Stimulated activated CD8-positive, alpha-beta memory T cell treated with anti-CD3 and anti-CD28 coated beads, Interleukin-15, amount 100 ng/mL, for 24 hours (primary cell): ENCODE data around the gene GPANK1.

Experiments used
- DNase-seq: peaks from one replicate; pipeline ENCODE4 v3.0.0-alpha.2; 2020; ENCODE audit warnings: low read depth

Gene GPANK1

GRCh38 chr6:31691078-31691463 lies 26.3 kb upstream of the GPANK1 start:
- DNase-seq, result no peak

- no peak for DNase-seq
Observed at GRCh38 chr6:31690231-31691077, 25.7 kb upstream of the GPANK1 start.

GRCh38 chr6:31689249-31690110 lies 24.7 kb upstream of the GPANK1 start:
- no peak for DNase-seq

- no peak for DNase-seq
Observed at GRCh38 chr6:31687860-31688693, 23.3 kb upstream of the GPANK1 start.

GRCh38 chr6:31687321-31687720 lies 22.5 kb upstream of the GPANK1 start:
- DNase-seq, result no peak

- DNase-seq, result no peak
Observed at GRCh38 chr6:31686483-31686882, 21.7 kb upstream of the GPANK1 start.

GRCh38 chr6:31683591-31683990 lies 18.8 kb upstream of the GPANK1 start:
- DNase-seq, result no peak

GRCh38 chr6:31681135-31681671 lies 16.4 kb upstream of the GPANK1 start:
- no peak for DNase-seq

- DNase-seq, result no peak
Observed at GRCh38 chr6:31680226-31681134, 15.7 kb upstream of the GPANK1 start, which contains the start of gene LY6G5C. Gene LY6G5C, minus strand, starts transcription at chr6:31681067. Its CDS starts 694 bp downstream, at chr6:31680373.

- DNase-seq, result no peak
Observed at GRCh38 chr6:31677955-31678354, 13.2 kb upstream of the GPANK1 start.

GRCh38 chr6:31676904-31677303 lies 12.1 kb upstream of the GPANK1 start:
- DNase-seq, result no peak

- no peak for DNase-seq
Observed at GRCh38 chr6:31676322-31676903, 11.6 kb upstream of the GPANK1 start.

GRCh38 chr6:31669676-31670075 lies 4.9 kb upstream of the GPANK1 start, which contains the start of gene LY6G5B:
Gene LY6G5B, plus strand, starts transcription at chr6:31669976. Its CDS starts 975 bp downstream, at chr6:31670951.
- no peak for DNase-seq

- DNase-seq, result no peak
Observed at GRCh38 chr6:31666337-31666965, 1.7 kb upstream of the GPANK1 start.

GRCh38 chr6:31665501-31666336 lies 922 bp upstream of the GPANK1 start, which contains the start of gene CSNK2B:
Gene CSNK2B, plus strand, starts transcription at chr6:31666080. Its CDS starts 752 bp downstream, at chr6:31666832.
- peak; percentile 83 for DNase-seq

GRCh38 chr6:31663961-31664789 lies 622 bp downstream of the GPANK1 start:
- DNase-seq, result no peak

- DNase-seq, result no peak
Observed at GRCh38 chr6:31663126-31663960, 1.5 kb downstream of the GPANK1 start.
